CD4-positive, alpha-beta memory T cell (primary cell): ENCODE results near the gene RAB3A. TPM values are rescaled to one million over a fixed set of nuclear protein-coding genes. Genes with fewer than 3 reads are reported as not detected.
A peak's percentile ranks its signal among the peaks of the same experiment; 100 is the strongest.

ENCODE experiments used
- CTCF ChIA-PET: fragments of 350-600 bp; sonication (Branson Sonifier 250); formaldehyde crosslinking; loops from one replicate; lab custom pipeline; 2021; ENCODE audit warnings: inconsistent platforms; ENCODE audit not compliant: partially characterized antibody; lab: Charles Lee
- POLR2A ChIA-PET: fragments of 350-600 bp; sonication (Branson Sonifier 250); formaldehyde crosslinking; loops from one replicate; lab custom pipeline; 2021; ENCODE audit not compliant: partially characterized antibody; lab: Charles Lee
- DNase-seq, 5 donors: peaks; one replicate each; pipeline versions ENCODE4 v3.0.0 to v3.0.0-alpha.2; 2020 to 2022; ENCODE audit warnings: mixed read lengths in 1 of 5
- H3K27ac ChIP-seq: one replicate; pipeline ENCODE4 v1.7.0; 2013; ENCODE audit warnings: low read depth, low read length
- H3K27me3 ChIP-seq: 2 replicates; pipeline ENCODE4 v1.7.0; 2013; ENCODE audit warnings: mild to moderate bottlenecking, low read length, moderate library complexity; ENCODE audit not compliant: insufficient read depth
- H3K36me3 ChIP-seq: 2 replicates; pipeline ENCODE4 v1.7.0; 2013; ENCODE audit warnings: mild to moderate bottlenecking, low read length, moderate library complexity; ENCODE audit not compliant: insufficient read depth
- H3K4me1 ChIP-seq: 2 replicates; pipeline ENCODE4 v1.7.0; 2013; ENCODE audit warnings: mild to moderate bottlenecking, low read length, moderate library complexity; ENCODE audit not compliant: insufficient read depth
- H3K4me3 ChIP-seq, 2 donors: one replicate each; pipeline ENCODE4 v1.7.0; 2013; ENCODE audit warnings: low read length in 2 of 2, mild to moderate bottlenecking in 1 of 2
- H3K9me3 ChIP-seq, 2 donors: one replicate each; pipeline ENCODE4 v1.7.0; 2013; ENCODE audit warnings: low read length in 2 of 2, control low read depth in 1 of 2; ENCODE audit not compliant: control insufficient read depth in 1 of 2
- H3K27ac Mint-ChIP-seq, 7 donors: one replicate each; pipeline ENCODE4 v1.8.0; 2020 to 2021; ENCODE audit warnings: mixed read lengths in 7 of 7, mild to moderate bottlenecking in 6 of 7, inconsistent platforms in 3 of 7, moderate library complexity in 3 of 7
- H3K27me3 Mint-ChIP-seq, 2 donors: one replicate each; pipeline ENCODE4 v1.8.0; 2020 to 2021; ENCODE audit warnings: mixed read lengths in 2 of 2
- H3K36me3 Mint-ChIP-seq, 2 donors: one replicate each; pipeline ENCODE4 v1.8.0; 2020 to 2021; ENCODE audit warnings: mixed read lengths in 2 of 2, inconsistent platforms in 1 of 2, mild to moderate bottlenecking in 1 of 2
- H3K4me1 Mint-ChIP-seq, 4 donors: one replicate each; pipeline ENCODE4 v1.8.0; 2020 to 2021; ENCODE audit warnings: mixed read lengths in 4 of 4, mild to moderate bottlenecking in 1 of 4
- H3K4me3 Mint-ChIP-seq, 8 donors: one replicate each; pipeline ENCODE4 v1.8.0; 2020 to 2021; ENCODE audit warnings: mixed read lengths in 8 of 8, mild to moderate bottlenecking in 7 of 8, moderate library complexity in 6 of 8, inconsistent platforms in 3 of 8
- H3K9me3 Mint-ChIP-seq, 8 donors: one replicate each; pipeline ENCODE4 v1.8.0; 2020 to 2021; ENCODE audit warnings: mixed read lengths in 8 of 8, mild to moderate bottlenecking in 5 of 8, inconsistent platforms in 3 of 8, moderate library complexity in 1 of 8
- intact Hi-C: fragments of 100-400 bp; cut with micrococcal nuclease; formaldehyde crosslinking; loops from one replicate; pipeline ENCODE4 v1.15.1; 2023
- polyA plus RNA-seq, 2 donors: library from polyadenylated mRNA; unstranded; fragments of 300-500 nt; fragmentation: Illumina TruSeq; gene quantifications; one replicate each; pipeline ENCODE4 v1.2.3, GENCODE V29; 2021
- total RNA-seq, 2 experiments: library from RNA; stranded (reverse); gene quantifications; one replicate each; pipeline ENCODE4 v1.2.3, GENCODE V29; 2021

The RAB3A gene
- total and polyA plus RNA-seq, 4 experiments from 2014 or later = 0.59 to 4.8 (median 2.9) TPM

- peaks cover 15 to 25% of the 10 kb centered on the region in 2 donors for H3K27me3 Mint-ChIP-seq
- H3K9me3 Mint-ChIP-seq = no peaks in the 10 kb centered on the region
- Histone ChIP-seq H3K27ac (no peak overlapping the region), H3K36me3 (no peaks in the 10 kb centered on the region), H3K4me3 (no peak overlapping the region), H3K27me3 (peaks cover 6% of the 10 kb centered on the region), H3K9me3 (no peaks in the 10 kb centered on the region), H3K4me1 (no peaks in the 10 kb centered on the region)
- H3K4me1 Mint-ChIP-seq = no peaks in the 10 kb centered on the region
- no peaks in the 10 kb centered on the region for H3K36me3 Mint-ChIP-seq
- intact Hi-C loops = no loop called here
- ChIA-PET POLR2A (no interaction called here), CTCF (interaction anchor here (1.1 kb wide), 1 partner anchor 11 kb away, joined by 4 read pairs; no protein-coding TSS in a partner anchor)
- no peak overlapping the region for H3K27ac Mint-ChIP-seq
- DNase-seq = no peak
- no peak overlapping the region for H3K4me3 Mint-ChIP-seq
Observed at GRCh38 chr19:18239303-18239702, 35.5 kb upstream of the RAB3A start.

GRCh38 chr19:18234194-18234593 is 30.4 kb upstream of the RAB3A start:
- H3K4me1 ChIP-seq = no peaks in the 10 kb centered on the region
- peaks cover 0 to 4% of the 10 kb centered on the region in 2 donors for H3K36me3 Mint-ChIP-seq
- DNase-seq = no peak
- CTCF ChIA-PET = interaction anchor here (1.3 kb wide), 1 partner anchor 10 kb away, joined by 6 read pairs; no protein-coding TSS in a partner anchor
- H3K27ac Mint-ChIP-seq = no peak overlapping the region
- intact Hi-C loops = no loop called here
- no peaks in the 10 kb centered on the region for H3K36me3 ChIP-seq
- no peak overlapping the region for H3K4me3 Mint-ChIP-seq
- peaks cover 25% of the 10 kb centered on the region for H3K27me3 ChIP-seq
- H3K9me3 Mint-ChIP-seq = peaks cover 0 to 11% (median 6%) of the 10 kb centered on the region in 8 donors
- peaks cover 0 to 4% (median under 1%) of the 10 kb centered on the region in 4 donors for H3K4me1 Mint-ChIP-seq
- no peak overlapping the region for H3K4me3 ChIP-seq
- no peaks in the 10 kb centered on the region for H3K9me3 ChIP-seq
- POLR2A ChIA-PET = interaction anchor here (1.1 kb wide), 1 partner anchor 30 kb away, joined by 3 read pairs; the partner anchor contains the start of gene RAB3A
- peaks cover 47 to 50% of the 10 kb centered on the region in 2 donors for H3K27me3 Mint-ChIP-seq
- no peak overlapping the region for H3K27ac ChIP-seq

GRCh38 chr19:18233224-18233825 is 29.5 kb upstream of the RAB3A start:
- Mint-ChIP-seq H3K4me3 (no peak overlapping the region), H3K27me3 (peaks cover 47% of the 10 kb centered on the region in 2 donors), H3K36me3 (peaks cover 0 to 4% of the 10 kb centered on the region in 2 donors), H3K27ac (no peak overlapping the region), H3K9me3 (peaks cover 0 to 11% (median 6%) of the 10 kb centered on the region in 8 donors), H3K4me1 (peaks cover 0 to 4% (median under 1%) of the 10 kb centered on the region in 4 donors)
- H3K27ac ChIP-seq = no peak overlapping the region
- intact Hi-C loops = no loop called here
- H3K9me3 ChIP-seq = no peaks in the 10 kb centered on the region
- no peaks in the 10 kb centered on the region for H3K36me3 ChIP-seq
- POLR2A ChIA-PET = interaction anchor here (0.6 to 1.1 kb wide), 3 partner anchors 9 to 136 kb away, joined by 3 read pairs; partner anchors contain the start of gene RAB3A
- H3K27me3 ChIP-seq = peaks cover 25% of the 10 kb centered on the region
- peak; percentile 43 to 66 (median 54) for DNase-seq
- H3K4me3 ChIP-seq = no peak overlapping the region
- no peaks in the 10 kb centered on the region for H3K4me1 ChIP-seq
- CTCF ChIA-PET = interaction anchor here (0.6 to 1.3 kb wide), 3 partner anchors 8 to 94 kb away, joined by 3 to 6 read pairs (median 3); no protein-coding TSS in a partner anchor

DNA sequence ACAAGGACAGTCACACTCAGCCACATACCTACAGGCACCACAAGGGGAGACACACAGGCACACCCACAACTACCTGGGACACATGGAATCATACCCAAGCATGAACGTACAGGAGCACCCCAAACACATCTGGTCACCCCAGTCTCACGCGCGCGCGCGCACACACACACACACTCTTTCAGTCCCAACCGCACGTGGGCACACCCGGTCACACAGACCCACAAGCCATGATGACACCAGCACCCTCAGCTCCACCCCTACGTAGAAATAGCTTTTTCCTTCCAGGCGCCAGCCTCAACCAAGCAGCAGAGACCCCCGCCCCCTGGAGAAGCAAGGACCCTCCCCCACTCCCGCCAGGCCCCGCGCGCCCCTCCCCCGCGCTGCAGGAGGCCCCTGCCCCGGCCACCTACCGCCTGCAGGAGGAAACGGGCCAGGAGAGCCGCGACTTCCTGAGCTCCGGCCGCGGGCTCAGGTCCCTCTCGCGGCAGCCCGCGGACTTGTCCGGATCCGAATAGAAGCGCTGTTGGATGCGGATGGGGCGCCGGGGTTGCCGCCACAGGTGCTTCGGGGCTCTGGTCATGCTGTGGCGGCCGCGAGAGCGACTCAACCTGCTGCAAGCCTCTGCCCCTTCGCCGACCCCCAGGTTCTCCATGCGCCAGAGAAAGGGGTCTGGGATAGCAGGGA is 28.8 kb upstream of the RAB3A start:
- ChIA-PET CTCF (interaction anchor here (0.6 to 1.5 kb wide), 6 partner anchors 8 to 178 kb away, joined by 3 to 6 read pairs (median 3); no protein-coding TSS in a partner anchor), POLR2A (interaction anchor here (0.7 kb wide), 1 partner anchor 14 kb away, joined by 4 read pairs; no protein-coding TSS in a partner anchor)
- H3K4me3 Mint-ChIP-seq = no peak overlapping the region
- H3K27me3 Mint-ChIP-seq = peaks cover 51 to 52% of the 10 kb centered on the region in 2 donors
- H3K27ac ChIP-seq = no peak overlapping the region
- H3K36me3 ChIP-seq = no peaks in the 10 kb centered on the region
- intact Hi-C loops = no loop called here
- peaks cover 0 to 4% of the 10 kb centered on the region in 2 donors for H3K36me3 Mint-ChIP-seq
- peak overlapping the region in 1 of 7 donors; percentile 55 for H3K27ac Mint-ChIP-seq
- peaks cover 0 to 11% (median 6%) of the 10 kb centered on the region in 8 donors for H3K9me3 Mint-ChIP-seq
- no peaks in the 10 kb centered on the region for H3K9me3 ChIP-seq
- H3K4me3 ChIP-seq = no peak overlapping the region
- H3K27me3 ChIP-seq = peaks cover 26% of the 10 kb centered on the region
- no peak for DNase-seq
- H3K4me1 Mint-ChIP-seq = peaks cover 0 to 4% (median under 1%) of the 10 kb centered on the region in 4 donors
- H3K4me1 ChIP-seq = no peaks in the 10 kb centered on the region

- DNase-seq = no peak
- Histone ChIP-seq H3K27me3 (peaks cover 35% of the 10 kb centered on the region), H3K4me1 (no peaks in the 10 kb centered on the region), H3K4me3 (no peak overlapping the region), H3K27ac (no peak overlapping the region), H3K36me3 (no peaks in the 10 kb centered on the region), H3K9me3 (no peaks in the 10 kb centered on the region)
- H3K9me3 Mint-ChIP-seq = peaks cover 0 to 11% (median 6%) of the 10 kb centered on the region in 8 donors
- peaks cover 0 to 7% (median 4%) of the 10 kb centered on the region in 4 donors for H3K4me1 Mint-ChIP-seq
- H3K27me3 Mint-ChIP-seq = peaks cover 55 to 58% of the 10 kb centered on the region in 2 donors
- no peak overlapping the region for H3K4me3 Mint-ChIP-seq
- ChIA-PET POLR2A (no interaction called here), CTCF (interaction anchor here (0.7 to 2.4 kb wide), 6 partner anchors 9 to 179 kb away, joined by 3 to 6 read pairs (median 3); no protein-coding TSS in a partner anchor)
- H3K36me3 Mint-ChIP-seq = peaks cover 0 to 4% of the 10 kb centered on the region in 2 donors
- no peak overlapping the region for H3K27ac Mint-ChIP-seq
- intact Hi-C loops = no loop called here
Observed at GRCh38 chr19:18231775-18232174, 27.9 kb upstream of the RAB3A start.

DNA sequence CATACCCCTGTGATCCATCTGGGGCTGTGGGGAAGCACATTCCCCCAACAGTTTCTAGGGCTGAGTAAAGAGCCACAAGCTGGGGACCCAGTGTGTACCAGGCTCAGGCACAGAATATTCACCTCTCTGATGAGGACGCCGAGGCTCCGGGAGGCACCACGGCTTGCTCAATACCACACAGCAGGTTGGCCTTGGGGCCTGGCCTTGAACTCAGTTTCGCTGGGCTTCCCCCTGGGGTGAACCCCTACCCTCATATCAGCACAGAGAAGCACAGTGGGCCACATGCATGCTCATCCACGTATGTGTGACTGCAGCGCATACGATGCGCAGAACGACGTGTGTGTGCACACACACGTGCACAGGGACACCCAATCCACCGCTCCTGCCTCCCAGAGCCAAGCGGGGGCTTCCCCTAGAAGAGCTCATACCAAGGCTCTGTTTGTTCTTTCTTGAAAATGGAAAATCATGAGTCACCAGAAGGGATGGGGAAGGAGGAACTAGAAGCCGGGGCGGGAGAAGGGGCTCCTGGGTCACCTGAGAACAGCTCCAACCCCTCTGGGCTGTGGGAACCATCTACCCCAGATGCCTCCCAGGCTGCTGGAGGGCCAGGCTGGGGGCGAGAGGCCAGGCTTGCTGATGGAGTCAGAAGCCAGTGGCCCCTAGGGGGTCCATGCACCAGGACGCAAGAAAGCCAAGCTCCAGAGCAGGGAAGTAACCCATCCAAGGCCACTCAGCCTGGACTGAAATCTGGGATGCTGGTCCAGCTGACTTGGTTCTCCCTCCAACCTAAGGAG is 27.3 kb upstream of the RAB3A start:
- intact Hi-C loops = no loop called here
- Histone ChIP-seq H3K9me3 (no peaks in the 10 kb centered on the region), H3K27me3 (peaks cover 36% of the 10 kb centered on the region), H3K36me3 (no peaks in the 10 kb centered on the region), H3K4me3 (no peak overlapping the region), H3K27ac (no peak overlapping the region), H3K4me1 (peaks cover 3% of the 10 kb centered on the region)
- H3K27me3 Mint-ChIP-seq = peaks cover 54 to 59% of the 10 kb centered on the region in 2 donors
- H3K9me3 Mint-ChIP-seq = peaks cover 0 to 11% (median 6%) of the 10 kb centered on the region in 8 donors
- no peak overlapping the region for H3K27ac Mint-ChIP-seq
- H3K36me3 Mint-ChIP-seq = peaks cover 0 to 4% of the 10 kb centered on the region in 2 donors
- ChIA-PET CTCF (interaction anchor here (0.7 to 2.4 kb wide), 3 partner anchors 11 to 23 kb away, joined by 3 to 6 read pairs (median 4); no protein-coding TSS in a partner anchor), POLR2A (no interaction called here)
- DNase-seq = no peak
- no peak overlapping the region for H3K4me3 Mint-ChIP-seq
- H3K4me1 Mint-ChIP-seq = peaks cover 0 to 10% (median 6%) of the 10 kb centered on the region in 4 donors
